ENCODE results near the gene IDH3B.

DNA sequence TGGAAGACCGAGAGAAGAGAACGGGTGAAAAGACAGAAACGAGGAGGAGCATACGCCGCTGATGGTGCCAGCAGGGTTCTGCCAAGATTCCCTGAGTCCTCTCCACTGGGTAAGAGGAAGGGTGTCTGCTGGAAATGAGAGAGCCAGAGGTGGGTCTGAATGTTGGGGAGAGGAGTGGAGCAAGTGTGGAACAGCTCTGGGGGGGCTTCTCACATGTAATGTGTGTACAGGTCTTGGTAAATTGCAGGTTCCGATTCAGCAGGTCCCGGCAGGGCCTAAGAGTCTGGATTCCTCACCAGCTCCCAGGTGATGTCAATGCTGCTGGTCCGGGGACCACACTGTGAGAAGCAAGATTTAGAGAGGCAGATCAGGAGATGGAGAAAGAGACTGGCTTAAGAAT is 27.1 kb upstream of the IDH3B start:
- TF ChIP-seq, protein P1, sequence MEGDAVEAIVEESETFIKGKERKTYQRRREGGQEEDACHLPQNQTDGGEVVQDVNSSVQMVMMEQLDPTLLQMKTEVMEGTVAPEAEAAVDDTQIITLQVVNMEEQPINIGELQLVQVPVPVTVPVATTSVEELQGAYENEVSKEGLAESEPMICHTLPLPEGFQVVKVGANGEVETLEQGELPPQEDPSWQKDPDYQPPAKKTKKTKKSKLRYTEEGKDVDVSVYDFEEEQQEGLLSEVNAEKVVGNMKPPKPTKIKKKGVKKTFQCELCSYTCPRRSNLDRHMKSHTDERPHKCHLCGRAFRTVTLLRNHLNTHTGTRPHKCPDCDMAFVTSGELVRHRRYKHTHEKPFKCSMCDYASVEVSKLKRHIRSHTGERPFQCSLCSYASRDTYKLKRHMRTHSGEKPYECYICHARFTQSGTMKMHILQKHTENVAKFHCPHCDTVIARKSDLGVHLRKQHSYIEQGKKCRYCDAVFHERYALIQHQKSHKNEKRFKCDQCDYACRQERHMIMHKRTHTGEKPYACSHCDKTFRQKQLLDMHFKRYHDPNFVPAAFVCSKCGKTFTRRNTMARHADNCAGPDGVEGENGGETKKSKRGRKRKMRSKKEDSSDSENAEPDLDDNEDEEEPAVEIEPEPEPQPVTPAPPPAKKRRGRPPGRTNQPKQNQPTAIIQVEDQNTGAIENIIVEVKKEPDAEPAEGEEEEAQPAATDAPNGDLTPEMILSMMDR (conservative IDR thresholded peaks at IDR 0.05; ENCODE audit: low read length): no peak
- no peak for TF ChIP-seq EZH2phosphoT487 (IDR thresholded peaks at IDR 0.05; ENCODE audit: borderline replicate concordance)

Data from Loucy (cell line).